Duodenal mucosa (tissue), 2 donors: ENCODE data around the gene CCDC71.

ENCODE experiments used
- H3K27ac ChIP-seq: one replicate; pipeline ENCODE4 v1.7.0; 2013; ENCODE audit warnings: low read depth, low read length
- H3K27me3 ChIP-seq, 2 donors: one replicate each; pipeline ENCODE4 v1.7.0; 2013; ENCODE audit warnings: low read length in 2 of 2, control low read depth in 1 of 2; ENCODE audit not compliant: insufficient read depth in 2 of 2, control insufficient read depth in 1 of 2
- H3K36me3 ChIP-seq, 2 donors: one replicate each; pipeline ENCODE4 v1.7.0; 2013; ENCODE audit warnings: low read length in 2 of 2, control low read depth in 1 of 2; ENCODE audit not compliant: insufficient read depth in 2 of 2, control insufficient read depth in 1 of 2
- H3K4me1 ChIP-seq, 2 donors: one replicate each; pipeline ENCODE4 v1.7.0; 2013; ENCODE audit warnings: low read length in 2 of 2, control low read depth in 1 of 2; ENCODE audit not compliant: insufficient read depth in 2 of 2, control insufficient read depth in 1 of 2
- H3K4me3 ChIP-seq, 2 donors: one replicate each; pipeline ENCODE4 v1.7.0; 2013; ENCODE audit warnings: low read length in 2 of 2, low read depth in 1 of 2
- H3K9ac ChIP-seq, 2 donors: one replicate each; pipeline ENCODE4 v1.7.0; 2013; ENCODE audit warnings: low read length in 2 of 2, low read depth in 1 of 2
- H3K9me3 ChIP-seq, 2 donors: one replicate each; pipeline ENCODE4 v1.7.0; 2013; ENCODE audit warnings: low read length in 2 of 2, control low read depth in 1 of 2; ENCODE audit not compliant: control insufficient read depth in 1 of 2

CCDC71 gene

GRCh38 chr3:49157289-49157688 is 8.8 kb downstream of the CCDC71 start:
- no peaks in the 10 kb centered on the region for H3K27me3 ChIP-seq
- no peak overlapping the region for H3K4me3 ChIP-seq
- no peak overlapping the region for H3K9ac ChIP-seq
- no peak overlapping the region for H3K27ac ChIP-seq
- H3K9me3 ChIP-seq: no peaks in the 10 kb centered on the region
- no peaks in the 10 kb centered on the region for H3K4me1 ChIP-seq
- H3K36me3 ChIP-seq: peaks cover 0 to 4% of the 10 kb centered on the region in 2 donors

- H3K4me1 ChIP-seq: no peaks in the 10 kb centered on the region
- H3K9ac ChIP-seq: no peak overlapping the region
- H3K4me3 ChIP-seq: no peak overlapping the region
- H3K27me3 ChIP-seq: no peaks in the 10 kb centered on the region
- no peak overlapping the region for H3K27ac ChIP-seq
- no peaks in the 10 kb centered on the region for H3K9me3 ChIP-seq
- no peaks in the 10 kb centered on the region for H3K36me3 ChIP-seq
These were observed 12.7 kb downstream of the CCDC71 start for GRCh38 chr3:49153349-49153912.

GRCh38 chr3:49151610-49152009 is 14.5 kb downstream of the CCDC71 start:
- Histone ChIP-seq H3K27me3 (no peaks in the 10 kb centered on the region), H3K4me1 (no peaks in the 10 kb centered on the region), H3K4me3 (no peak overlapping the region), H3K9ac (no peak overlapping the region), H3K27ac (no peak overlapping the region), H3K9me3 (no peaks in the 10 kb centered on the region), H3K36me3 (no peaks in the 10 kb centered on the region)

GRCh38 chr3:49148159-49148558 is 18.0 kb downstream of the CCDC71 start:
- no peaks in the 10 kb centered on the region for H3K36me3 ChIP-seq
- H3K4me3 ChIP-seq: no peak overlapping the region
- H3K27me3 ChIP-seq: no peaks in the 10 kb centered on the region
- H3K4me1 ChIP-seq: no peaks in the 10 kb centered on the region
- no peak overlapping the region for H3K9ac ChIP-seq
- H3K27ac ChIP-seq: no peak overlapping the region
- no peaks in the 10 kb centered on the region for H3K9me3 ChIP-seq

GRCh38 chr3:49140080-49140479 is 26.1 kb downstream of the CCDC71 start:
- no peak overlapping the region for H3K9ac ChIP-seq
- H3K27me3 ChIP-seq: peaks cover 4 to 9% of the 10 kb centered on the region in 2 donors
- no peak overlapping the region for H3K4me3 ChIP-seq
- H3K9me3 ChIP-seq: no peaks in the 10 kb centered on the region
- H3K36me3 ChIP-seq: no peaks in the 10 kb centered on the region
- H3K4me1 ChIP-seq: no peaks in the 10 kb centered on the region
- H3K27ac ChIP-seq: no peak overlapping the region

GRCh38 chr3:49135499-49135898 is 30.6 kb downstream of the CCDC71 start:
- Histone ChIP-seq H3K4me3 (no peak overlapping the region), H3K36me3 (peaks cover 0 to 4% of the 10 kb centered on the region in 2 donors), H3K27me3 (peaks cover 4 to 9% of the 10 kb centered on the region in 2 donors), H3K9me3 (no peaks in the 10 kb centered on the region), H3K9ac (no peak overlapping the region), H3K27ac (no peak overlapping the region), H3K4me1 (peaks cover 9 to 18% of the 10 kb centered on the region in 2 donors)

- Histone ChIP-seq H3K27ac (no peak overlapping the region), H3K9me3 (no peaks in the 10 kb centered on the region), H3K4me3 (no peak overlapping the region)
These were observed 31.5 kb downstream of the CCDC71 start for GRCh38 chr3:49134471-49135265.

GRCh38 chr3:49133226-49133951 is 32.7 kb downstream of the CCDC71 start:
- no peaks in the 10 kb centered on the region for H3K9me3 ChIP-seq
- H3K4me1 ChIP-seq: peaks cover 9 to 18% of the 10 kb centered on the region in 2 donors
- peaks cover 4 to 5% of the 10 kb centered on the region in 2 donors for H3K27me3 ChIP-seq
- H3K27ac ChIP-seq: peak overlapping the region; percentile 79
- peak overlapping the region; percentile 64 to 85 for H3K9ac ChIP-seq
- peak overlapping the region; percentile 86 for H3K4me3 ChIP-seq
- H3K36me3 ChIP-seq: peaks cover 0 to 12% of the 10 kb centered on the region in 2 donors

More at GRCh38 chr3:49134471-49135265, 31.5 kb downstream of the CCDC71 start:
- Histone ChIP-seq H3K4me1 (peaks cover 9 to 18% of the 10 kb centered on the region in 2 donors), H3K36me3 (peaks cover 0 to 7% of the 10 kb centered on the region in 2 donors), H3K27me3 (peaks cover 4 to 7% of the 10 kb centered on the region in 2 donors), H3K9ac (no peak overlapping the region)

GRCh38 chr3:49132437-49133225 is 33.5 kb downstream of the CCDC71 start, which contains the start of gene LAMB2:
LAMB2 (minus strand) TSS chr3:49133050; CDS start chr3:49132867, 183 bp downstream.
- Histone ChIP-seq H3K9me3 (no peaks in the 10 kb centered on the region), H3K4me1 (peaks cover 9 to 18% of the 10 kb centered on the region in 2 donors), H3K27me3 (peaks cover 0 to 3% of the 10 kb centered on the region in 2 donors), H3K27ac (peak within 1 kb of the TSS; percentile 79), H3K9ac (peak within 1 kb of the TSS; percentile 64 to 85), H3K4me3 (peak within 1 kb of the TSS; percentile 86), H3K36me3 (peaks cover 0 to 15% of the 10 kb centered on the region in 2 donors)
